GM19468 (cell line): ENCODE data around the gene DDX53.

Source experiments
- ATAC-seq: cut with Tn5 transposase; IDR thresholded peaks from one replicate; pipeline ENCODE4 v1.9.1; 2021; ENCODE audit warnings: mild to moderate bottlenecking, moderate library complexity, moderate number of reproducible peaks; ENCODE audit not compliant: unreplicated experiment; ENCODE audit errors: extremely low read depth

Gene DDX53

DNA sequence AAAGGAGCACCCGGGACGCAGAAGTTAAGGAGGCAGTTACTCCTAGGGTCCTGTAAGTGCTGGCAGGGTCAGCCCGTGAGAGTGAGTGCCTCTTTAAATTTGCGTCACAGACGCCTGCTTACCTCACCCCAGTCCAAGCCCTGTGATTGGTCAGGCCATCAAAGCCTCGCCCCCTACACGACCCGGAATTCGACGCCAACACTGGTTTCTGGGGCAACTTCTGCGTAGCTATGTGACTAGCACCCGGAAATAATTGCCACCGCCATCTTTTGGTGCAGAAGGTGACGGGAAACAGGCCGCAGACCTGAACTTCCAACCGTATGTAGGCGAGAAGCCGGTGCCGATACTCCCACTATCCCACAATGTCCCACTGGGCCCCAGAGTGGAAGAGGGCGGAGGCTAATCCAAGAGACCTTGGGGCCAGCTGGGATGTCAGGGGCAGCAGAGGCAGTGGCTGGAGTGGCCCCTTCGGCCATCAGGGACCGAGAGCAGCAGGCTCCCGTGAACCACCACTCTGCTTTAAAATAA lies at the start of gene DDX53:
TSS of gene DDX53 (plus strand) at position 265 of the 528 bp plus-strand sequence. CDS start at position 363, 98 bp downstream.
- ATAC-seq = no peak

DNA sequence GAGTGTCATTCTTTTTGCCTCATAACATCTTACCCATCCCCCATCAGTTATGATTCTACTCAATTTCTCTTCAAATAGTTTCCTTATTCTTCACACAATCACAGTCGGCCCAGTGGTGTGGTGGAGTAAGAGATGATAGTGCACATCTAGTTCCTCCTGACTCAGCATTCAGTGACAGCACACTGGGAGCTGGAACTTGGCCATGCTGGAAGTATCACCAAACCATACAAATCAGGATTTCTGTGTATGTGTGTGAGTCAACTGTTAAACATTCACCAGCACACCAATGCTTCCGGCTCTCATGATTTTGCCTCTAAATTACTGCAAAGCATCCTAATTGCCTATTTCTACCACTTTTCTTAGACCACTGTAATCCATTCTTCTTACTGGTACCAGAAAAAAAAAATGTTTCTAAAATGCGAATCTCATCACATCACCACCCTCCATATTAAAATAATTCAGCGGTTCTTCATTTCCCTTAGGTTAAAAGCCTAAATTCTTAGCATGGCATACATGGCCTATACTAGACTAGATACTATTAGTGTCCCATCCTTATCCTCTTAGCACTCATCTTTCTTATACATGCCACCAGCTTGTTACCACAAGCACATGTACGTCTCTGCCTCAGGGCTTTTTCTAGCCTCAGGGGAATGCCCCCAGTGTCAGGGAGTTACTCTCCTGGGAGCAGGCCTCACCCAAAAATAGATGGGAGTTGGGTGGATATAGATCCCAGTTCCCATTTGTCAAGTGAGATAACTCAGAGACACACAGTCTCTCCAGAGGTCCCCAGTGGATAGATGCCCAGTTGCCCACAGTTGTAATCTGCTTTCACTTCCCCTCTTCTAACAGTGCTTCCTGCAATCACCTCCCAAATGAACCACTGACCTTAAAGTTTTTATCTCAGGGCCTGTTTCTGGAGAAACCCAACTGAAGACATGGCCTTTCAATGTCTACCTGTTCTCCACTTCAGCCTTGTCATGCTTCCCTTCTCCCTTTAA lies 49.2 kb upstream of the DDX53 start:
- ATAC-seq = no peak

DNA sequence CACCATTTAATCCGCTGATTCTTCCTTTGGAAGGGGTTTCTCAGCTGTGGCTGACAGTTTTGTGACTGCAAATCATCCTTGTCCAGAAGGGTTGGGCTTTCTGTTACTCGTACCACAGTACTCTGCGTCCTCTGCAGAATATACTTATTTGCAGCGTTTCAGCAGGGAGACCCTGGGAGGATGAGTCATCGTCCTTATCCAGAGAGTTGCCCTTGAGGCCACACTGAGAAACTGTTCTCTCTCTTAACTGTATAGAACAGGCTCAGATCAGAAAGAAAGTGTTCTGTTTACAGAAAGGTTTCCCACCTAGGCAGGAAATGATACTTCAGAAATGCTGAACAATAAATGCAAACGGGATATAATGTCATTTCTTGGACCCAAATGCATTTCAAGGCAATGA lies 47.8 kb upstream of the DDX53 start:
- no peak for ATAC-seq

DNA sequence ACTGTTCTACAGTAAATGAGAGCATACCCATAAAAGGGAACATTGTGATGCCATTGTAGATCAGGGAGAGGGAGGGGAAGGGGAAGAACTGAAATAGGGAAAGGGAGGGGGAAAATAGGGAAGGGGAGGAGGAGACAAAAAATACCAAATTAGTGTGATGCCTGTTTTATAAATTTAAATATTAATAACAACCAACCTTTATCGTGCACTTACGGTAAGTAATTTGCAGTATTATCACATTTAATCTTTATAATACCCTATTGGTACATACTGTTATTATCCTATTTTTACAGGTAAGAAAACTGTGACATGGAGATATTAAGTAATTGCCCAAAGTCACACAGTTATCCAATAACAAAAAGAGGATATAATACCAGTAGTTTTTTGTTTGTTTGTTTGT lies 41.5 kb upstream of the DDX53 start:
- ATAC-seq = no peak

DNA sequence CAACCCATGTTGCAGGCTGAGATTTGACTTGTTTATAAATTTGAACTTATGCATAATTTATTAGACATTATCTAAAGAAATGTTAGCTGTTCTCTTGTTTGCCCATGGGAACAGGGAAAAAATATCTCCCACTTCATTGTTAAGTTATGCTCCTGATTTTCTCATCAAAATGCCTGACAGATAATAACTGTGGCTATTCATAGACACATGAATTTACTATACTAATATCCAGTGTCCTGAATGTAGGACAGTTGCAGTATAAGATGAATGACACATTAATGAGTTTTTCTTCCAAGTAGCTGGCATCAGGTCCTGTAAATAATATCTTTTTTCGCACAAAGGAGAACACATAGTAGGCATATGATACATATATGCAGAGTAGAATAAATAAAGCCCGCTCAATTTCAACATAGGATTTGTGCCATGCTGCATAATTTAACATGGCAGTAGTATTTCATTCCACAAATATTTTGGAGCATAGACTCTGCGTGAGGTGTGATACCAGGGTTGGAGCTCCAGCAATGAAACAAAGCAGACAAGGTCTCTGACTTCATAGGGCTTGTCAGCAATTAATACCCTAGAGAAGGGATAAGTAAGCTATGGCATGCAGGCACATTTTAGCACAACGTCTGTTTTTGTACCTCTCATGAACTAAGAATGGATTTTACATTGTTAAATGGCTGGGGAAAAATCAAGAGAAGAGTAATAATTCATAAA lies 40.4 kb upstream of the DDX53 start:
- no peak for ATAC-seq

DNA sequence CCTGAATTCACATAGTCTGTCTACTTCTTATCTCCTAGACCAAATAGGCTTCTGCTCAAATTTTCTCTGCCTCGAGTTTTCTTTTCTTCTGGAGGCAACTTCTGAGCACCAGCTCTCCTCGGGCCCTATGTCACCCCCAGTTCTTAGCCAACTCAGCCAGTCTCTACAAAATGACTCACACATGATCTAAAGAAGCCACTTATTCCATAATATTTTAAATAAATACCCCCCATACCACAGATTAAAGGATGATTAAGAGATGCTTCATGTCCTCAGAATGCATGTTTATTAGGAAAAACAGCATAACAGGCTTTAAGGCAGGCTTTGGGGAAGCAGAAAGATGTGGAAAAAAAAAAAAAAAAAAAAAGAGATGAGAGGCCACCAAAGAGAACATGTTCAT lies 36.6 kb upstream of the DDX53 start:
- no peak for ATAC-seq

DNA sequence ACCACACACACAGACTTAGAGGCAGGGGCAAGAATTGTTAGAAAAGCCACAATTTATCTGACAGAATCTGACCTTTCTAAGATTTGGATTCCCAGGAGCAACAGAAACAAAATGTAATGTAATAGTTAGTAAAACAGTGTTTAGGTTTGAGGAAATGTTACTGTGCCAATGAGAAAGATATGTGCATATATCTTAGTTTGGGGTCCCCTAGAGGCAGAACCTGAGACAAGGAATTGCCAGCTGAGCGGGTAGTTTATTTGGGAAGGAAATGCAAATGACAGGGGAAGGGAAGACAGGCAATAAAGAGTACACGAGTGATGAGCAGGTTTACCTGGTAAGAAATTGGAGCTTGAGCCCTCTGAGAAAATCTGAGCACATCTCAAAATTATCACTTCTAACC lies 31.3 kb upstream of the DDX53 start:
- ATAC-seq = no peak

DNA sequence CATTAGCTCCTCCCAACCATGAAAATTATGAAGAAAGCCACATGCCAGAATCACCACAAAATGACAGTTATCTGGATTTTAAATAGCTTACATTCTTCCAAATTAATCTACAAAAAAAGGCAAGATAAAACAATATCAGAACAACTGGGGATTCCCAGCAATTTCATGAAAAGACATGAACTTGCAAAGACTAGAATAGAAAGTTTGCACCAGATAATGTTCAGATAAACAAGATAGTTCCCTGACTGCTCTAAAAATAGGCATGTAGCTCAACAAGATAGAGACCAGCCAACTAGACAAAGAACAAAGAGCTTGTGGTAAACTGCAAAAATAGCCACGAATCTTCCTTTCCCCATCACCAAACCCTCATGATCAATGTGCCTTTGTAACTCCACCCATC lies 30.3 kb upstream of the DDX53 start:
- no peak for ATAC-seq

DNA sequence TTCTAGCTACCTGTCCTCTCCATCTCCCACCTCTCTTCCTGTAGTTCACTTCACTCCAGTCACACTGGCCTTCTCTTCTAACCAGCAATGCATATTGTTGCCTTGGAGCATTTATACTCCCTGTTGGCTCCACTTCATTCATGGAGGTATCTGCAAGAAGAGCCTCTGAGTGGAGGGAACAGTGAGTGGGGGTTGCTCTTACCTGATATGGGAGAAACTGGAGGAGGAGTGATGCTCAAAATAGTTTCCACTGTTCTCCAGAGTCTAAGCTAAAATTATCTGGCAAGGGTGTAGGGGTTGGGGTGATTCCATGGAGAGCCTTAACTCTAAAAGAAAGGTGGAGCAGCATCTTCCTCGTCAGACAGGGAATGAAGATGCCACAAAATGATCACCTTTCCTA lies 28.9 kb upstream of the DDX53 start:
- no peak for ATAC-seq

DNA sequence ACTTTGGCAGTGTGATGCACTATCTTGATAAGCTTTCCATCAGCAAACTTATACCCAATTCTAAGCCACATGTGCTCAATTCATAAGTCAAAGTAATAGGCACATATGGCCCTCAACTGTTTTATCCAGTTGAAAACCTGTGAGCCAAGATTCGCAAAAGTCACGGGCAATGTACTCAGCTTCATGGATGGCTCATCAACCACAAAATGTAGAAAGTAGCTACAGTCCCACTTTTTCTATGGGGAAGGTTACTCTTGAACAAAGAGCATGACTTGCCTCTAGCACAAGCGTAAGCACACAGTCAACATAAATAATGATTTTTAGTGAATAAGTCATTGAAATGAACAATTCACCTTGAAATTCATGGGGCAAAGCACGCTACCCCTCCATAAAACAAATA lies 25.1 kb upstream of the DDX53 start:
- ATAC-seq = no peak

DNA sequence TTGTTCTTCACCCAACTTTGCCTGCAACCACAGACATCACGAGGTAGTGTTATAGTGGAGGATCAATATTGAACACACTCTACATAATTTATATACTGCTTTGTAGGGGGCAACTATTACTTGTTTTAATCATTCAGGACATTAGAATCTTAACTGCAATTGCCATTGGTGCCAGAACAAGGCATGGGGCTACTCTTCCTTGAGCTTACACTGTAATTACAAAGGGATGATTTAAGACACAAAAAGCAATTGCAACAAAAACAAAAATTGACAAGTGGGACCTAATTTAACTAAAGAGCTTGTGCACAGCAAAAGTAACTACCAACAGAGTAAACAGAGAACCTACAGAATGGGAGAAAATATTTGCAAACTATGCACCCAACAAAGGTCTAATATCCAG lies 24.0 kb upstream of the DDX53 start:
- no peak for ATAC-seq

DNA sequence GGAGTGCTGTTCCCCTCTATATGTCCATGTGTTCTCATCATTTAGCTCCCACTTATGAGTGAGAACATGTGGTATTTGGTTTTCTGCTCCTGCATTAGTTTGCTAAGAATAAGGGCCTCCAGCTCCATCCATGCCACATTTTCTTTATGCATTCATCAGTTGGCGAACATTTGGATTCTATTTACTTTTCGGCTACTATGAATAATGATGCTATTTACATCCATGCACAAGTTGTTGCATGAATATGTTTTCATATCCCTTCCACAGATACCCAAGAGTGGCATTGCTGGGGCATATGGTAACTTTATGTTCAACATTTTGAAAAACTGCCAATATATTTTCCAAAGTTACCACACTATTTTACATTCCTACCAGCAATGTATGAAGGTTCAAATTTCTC lies 13.8 kb upstream of the DDX53 start:
- ATAC-seq = no peak

DNA sequence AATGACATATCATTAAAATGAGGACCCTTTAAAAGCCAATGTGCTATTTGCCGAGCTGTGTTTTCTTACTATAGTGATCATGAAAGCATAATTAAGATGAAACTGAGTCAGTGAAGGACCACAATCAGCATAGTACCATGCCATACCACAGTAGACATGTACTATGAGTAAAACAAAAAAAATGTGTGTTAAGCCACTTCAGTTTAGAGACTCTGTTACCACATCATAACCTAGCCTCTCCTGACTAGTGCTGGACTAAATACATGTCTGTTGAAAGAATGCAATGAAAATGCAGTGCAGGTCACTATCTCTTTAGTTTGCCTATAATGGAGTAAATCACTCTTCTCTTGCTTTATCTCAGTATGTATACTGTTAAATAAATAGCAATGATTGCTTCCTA lies 12.3 kb upstream of the DDX53 start:
- no peak for ATAC-seq

DNA sequence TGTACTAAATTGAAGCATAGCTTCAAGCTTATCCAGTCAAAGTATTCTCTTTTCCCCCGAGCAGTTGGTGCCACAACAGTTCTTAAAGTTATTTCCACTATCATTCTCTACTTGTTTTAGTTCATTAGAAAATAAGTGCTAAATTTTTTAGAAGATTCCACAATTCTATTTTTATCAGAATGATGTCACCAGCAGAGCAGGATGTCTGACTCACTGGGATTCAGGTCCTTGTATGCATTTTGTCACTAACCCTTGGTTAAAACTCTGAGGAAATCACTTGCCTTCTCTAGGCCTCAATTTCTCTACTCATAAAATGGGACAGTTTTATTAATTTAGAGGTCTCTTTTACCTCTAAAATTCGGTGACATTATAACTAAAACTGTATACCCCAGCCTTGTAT lies 3.4 kb downstream of the DDX53 start:
- no peak for ATAC-seq

DNA sequence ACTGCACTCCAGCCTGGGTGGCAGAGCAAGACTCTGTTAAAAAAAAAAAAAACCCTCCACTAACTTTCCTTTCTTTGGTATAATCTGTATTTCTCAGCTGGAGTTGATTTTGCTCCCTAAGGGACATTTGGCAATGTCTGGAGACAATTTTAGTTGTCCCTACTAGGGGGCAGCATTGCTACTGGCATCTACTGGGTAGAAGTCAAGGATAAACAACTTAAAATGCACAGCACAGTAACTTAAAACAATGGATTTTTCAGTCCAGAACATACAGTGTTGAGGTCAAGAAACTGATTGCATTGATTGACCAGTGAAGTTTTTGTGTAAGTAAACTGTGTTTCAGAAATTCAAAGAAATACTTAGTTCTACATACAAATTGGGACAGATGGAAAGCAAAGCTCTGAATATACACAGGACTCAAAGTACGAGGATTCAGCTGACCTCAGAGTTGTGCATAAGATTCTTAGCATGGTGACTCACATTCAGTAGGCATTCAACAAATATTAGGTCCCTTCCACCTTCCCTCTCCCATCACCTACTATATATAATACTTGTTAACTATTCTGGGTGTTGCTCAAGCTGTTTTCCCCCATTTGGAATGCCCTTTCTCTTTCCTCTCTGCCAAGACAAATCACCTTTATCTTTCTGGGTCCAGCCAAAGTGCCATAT lies 8.8 kb downstream of the DDX53 start:
- ATAC-seq = no peak

DNA sequence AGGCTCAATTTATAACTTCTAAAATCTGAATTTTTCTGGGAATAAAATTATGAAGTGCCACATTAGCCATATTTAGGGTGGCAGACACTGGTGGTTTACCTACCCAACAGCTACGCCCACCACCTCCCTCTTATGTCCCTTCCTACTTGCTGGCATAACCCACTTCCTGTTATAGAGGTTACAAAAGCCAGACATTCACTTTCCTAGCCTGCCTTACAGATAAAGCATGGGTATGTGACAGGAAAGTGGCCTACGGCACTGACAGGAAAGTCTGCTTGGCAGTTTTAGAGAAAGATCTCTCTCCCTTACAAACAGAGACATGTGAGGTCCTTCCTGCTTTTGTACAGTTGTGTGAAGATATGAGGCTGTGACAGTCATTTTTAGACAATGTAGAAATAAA lies 12.4 kb downstream of the DDX53 start:
- no peak for ATAC-seq

DNA sequence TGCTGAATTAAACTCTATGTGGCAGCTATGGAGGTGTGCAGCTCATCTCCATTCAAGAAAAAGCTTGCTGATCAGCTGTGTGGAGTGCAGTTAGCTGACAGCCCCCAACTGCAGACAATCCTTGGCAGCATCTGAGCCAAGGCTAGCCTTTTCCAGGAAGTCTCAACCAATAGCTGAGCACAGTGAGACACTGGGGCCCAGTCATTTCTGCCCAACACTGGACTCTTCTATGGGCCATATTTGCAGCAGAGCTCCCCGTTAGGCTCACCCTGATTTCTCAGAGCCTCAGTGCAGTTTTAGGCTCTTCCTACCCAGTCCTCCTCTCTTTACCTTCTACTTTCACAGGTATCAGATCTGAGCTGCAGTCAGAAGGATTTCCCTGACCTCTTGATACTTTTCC lies 12.9 kb downstream of the DDX53 start:
- no peak for ATAC-seq

DNA sequence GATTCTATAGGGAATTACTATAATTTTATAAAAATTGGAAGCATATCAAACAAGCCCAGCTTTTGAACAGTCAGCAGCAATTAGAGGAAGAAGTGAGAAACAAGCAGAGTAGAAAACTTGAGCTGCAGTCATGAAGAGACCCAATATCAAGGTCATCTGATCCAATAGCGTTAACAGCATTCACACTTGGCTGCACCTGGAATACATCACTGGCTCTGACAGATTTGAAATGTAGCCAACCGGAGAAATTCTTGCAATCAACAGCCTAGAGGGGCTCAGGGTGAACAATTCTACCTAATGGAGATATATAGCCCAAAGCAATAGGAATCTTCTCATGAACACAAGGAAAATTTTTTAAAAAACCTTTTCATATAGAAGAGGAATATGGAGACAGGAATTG lies 13.6 kb downstream of the DDX53 start:
- ATAC-seq = no peak

DNA sequence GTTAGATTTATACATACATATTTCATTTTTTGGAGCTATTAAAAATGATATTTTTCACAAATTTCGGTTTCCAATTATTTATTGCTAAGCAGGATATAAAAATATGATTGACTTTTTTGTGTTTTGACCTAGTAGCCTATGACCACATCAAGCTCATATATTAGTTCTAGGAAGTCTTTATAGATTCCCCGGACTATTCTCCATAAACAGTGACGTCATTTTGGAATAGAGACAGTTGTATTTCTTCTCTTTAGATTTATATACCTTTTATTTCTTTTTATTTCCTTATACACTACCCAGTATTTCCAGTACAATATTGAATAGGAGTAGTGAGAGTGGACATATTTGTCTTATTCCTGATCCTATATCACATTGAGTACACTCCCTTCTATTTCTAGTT lies 31.8 kb downstream of the DDX53 start:
- no peak for ATAC-seq

DNA sequence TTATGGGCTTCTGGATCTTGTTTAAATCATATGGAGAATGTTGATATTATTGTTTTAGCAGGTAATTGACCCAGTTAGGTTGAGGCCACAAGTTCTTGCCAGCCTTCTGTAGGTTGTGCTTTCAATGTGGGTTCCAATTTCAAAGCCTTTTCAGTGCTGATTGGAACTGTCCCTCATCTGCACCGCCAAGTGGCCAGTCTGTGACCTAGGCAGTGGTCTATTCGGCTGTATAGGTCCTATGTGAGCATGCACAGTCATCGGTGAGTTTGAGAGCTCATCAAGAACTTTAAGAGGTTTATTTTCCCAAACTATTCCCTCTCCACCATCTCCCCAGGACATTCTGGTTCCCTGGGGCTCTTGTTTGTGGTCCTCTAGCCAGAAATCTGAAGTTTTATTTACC lies 35.7 kb downstream of the DDX53 start:
- no peak for ATAC-seq

DNA sequence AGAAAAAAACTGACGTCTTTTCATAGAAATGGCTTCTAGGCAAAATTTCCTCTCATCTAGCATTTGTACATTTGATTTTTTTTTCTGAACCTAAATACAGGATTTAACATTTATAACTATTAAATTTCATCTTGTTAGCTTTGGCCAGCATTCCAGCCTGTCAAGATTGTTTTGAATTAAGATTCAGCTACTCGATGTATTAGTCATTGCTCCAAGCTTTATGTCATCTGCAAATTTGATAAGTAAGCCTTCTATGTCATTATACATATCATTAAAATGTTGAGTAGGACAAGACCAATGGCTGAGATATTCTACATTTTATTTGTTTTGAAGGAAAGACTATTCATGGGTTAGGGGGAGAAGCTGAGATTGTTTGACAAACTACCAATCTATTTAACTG lies 46.7 kb downstream of the DDX53 start:
- no peak for ATAC-seq
